GM12891 (cell line): ENCODE measurements around the gene CYP8B1.
A peak's percentile ranks its signal among the peaks of the same experiment; 100 is the strongest.

ENCODE experiments used
- DNase-seq: peaks from one replicate; pipeline ENCODE4 v3.0.0; 2011; ENCODE audit warnings: low spot score; ENCODE audit not compliant: insufficient read length
- FAIRE-seq: peaks from 2 replicates; lab custom pipeline; 2011; peaks lifted over from hg19 to GRCh38; lab: Jason Lieb, UNC
- PAX5 ChIP-seq: IDR thresholded peaks from 2 replicates; pipeline ENCODE4 v1.6.1; 2011; ENCODE audit warnings: low read length, moderate library complexity, mild to moderate bottlenecking; ENCODE audit not compliant: insufficient read depth, severe bottlenecking
- POLR2A ChIP-seq: IDR thresholded peaks from 2 replicates; pipeline ENCODE4 v1.6.1; 2011; ENCODE audit warnings: low read depth, low read length, control low read depth
- POLR2AphosphoS5 ChIP-seq: IDR thresholded peaks from 2 replicates; pipeline ENCODE4 v1.6.1; 2011; ENCODE audit warnings: low read depth, low read length, control low read depth
- POU2F2 ChIP-seq: IDR thresholded peaks from 2 replicates; pipeline ENCODE4 v1.6.1; 2011; ENCODE audit warnings: low read depth, mild to moderate bottlenecking, control low read depth, low read length, moderate library complexity
- SPI1 ChIP-seq: IDR thresholded peaks from 2 replicates; pipeline ENCODE4 v1.6.1; 2011; ENCODE audit warnings: low read depth, low read length, control low read depth
- TAF1 ChIP-seq: IDR thresholded peaks from 2 replicates; pipeline ENCODE4 v1.6.1; 2011; ENCODE audit warnings: low read depth, low read length, control low read depth

CYP8B1 gene

DNA sequence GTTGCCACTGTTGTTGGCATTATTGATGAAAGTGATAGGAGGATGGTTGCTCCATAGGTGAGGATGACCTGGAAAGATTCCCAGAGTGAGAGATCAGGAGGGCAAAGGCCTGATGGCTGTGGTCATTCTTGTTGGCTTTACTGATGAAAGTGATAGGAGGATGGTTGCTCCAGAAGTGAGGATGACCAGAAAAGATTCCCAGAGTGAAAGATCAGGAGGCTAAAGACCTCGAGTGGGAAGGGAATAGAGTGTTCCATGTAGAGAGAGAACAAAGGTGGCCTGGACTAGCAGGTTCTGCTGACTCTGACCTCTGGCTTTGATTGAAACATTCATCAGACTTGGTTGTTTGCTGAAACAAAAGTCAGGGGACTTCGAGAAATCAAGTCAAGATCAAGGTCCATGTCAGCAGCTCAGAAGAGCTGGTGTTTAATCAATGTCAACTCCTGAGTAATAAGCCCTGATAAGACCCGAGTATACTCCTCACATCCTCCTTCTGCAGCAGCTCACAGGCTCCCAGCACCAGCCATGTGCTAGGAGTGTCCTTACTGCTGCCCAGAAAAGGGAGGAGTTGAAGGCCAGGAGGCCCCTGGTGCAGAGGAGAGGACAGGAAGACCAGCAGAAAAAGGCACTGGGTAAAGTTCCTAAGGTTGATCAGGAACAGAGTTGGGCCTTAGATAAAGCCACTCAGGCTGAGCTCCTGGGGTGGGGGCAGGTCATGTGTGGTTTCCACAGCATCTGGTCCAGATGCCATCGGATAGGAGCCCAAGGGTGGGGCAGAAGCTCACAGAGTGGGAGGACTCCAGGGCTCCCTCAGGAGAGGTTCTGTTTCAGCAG lies 19.9 kb downstream of the CYP8B1 start:
- DNase-seq (no peak), FAIRE-seq (no peak)
- TF ChIP-seq PAX5 (no peak), POLR2AphosphoS5 (no peak), TAF1 (no peak), POU2F2 (no peak), SPI1 (no peak), POLR2A (no peak)

DNA sequence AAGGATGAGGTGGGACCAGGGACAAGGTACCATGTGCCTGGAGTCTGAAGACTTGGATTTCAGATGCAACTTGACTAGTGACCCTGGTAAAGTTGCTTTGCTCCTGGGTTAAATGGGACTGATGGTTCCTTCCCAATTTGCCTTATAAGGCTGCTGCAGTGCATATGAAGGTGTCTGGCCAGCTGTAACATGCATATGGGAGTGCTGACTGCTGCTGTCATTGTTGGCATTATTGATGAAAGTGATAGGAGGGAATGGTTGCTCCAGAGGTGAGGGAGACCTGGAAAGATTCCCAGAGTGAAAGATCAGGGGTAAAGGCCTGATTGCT lies 20.5 kb downstream of the CYP8B1 start:
- no peak for FAIRE-seq
- no peak for TF ChIP-seq POU2F2
- TF ChIP-seq TAF1: no peak
- TF ChIP-seq POLR2AphosphoS5: no peak
- no peak for TF ChIP-seq POLR2A
- no peak for TF ChIP-seq PAX5
- TF ChIP-seq SPI1: no peak
- no peak for DNase-seq

- DNase-seq (no peak), FAIRE-seq (no peak)
- TF ChIP-seq POU2F2 (no peak), PAX5 (no peak), POLR2AphosphoS5 (no peak)
These were observed 21.9 kb downstream of the CYP8B1 start for GRCh38 chr3:42853739-42854302.

DNA sequence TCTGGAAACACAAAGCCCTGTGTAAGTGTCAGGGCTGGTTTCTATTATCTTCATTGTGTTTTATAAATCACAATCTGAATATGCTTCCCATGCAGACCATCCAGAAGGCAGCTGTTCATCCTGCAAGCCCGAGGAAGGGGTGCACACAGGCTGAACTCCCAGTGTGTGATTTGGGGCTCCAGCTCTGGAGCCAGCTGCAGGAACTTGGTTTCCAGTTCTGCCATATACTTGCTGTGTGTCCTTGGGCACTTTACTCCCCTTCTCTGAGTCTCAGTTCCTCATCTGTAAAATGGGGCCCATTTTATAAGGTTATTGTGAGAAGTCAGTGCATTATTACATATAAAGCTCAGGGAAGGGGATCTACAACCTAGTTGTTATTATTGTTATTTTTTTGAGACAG lies 22.6 kb downstream of the CYP8B1 start:
- TF ChIP-seq TAF1 (no peak), PAX5 (no peak), POLR2AphosphoS5 (no peak), POU2F2 (no peak), SPI1 (no peak), POLR2A (no peak)
- DNase-seq (no peak), FAIRE-seq (no peak)

DNA sequence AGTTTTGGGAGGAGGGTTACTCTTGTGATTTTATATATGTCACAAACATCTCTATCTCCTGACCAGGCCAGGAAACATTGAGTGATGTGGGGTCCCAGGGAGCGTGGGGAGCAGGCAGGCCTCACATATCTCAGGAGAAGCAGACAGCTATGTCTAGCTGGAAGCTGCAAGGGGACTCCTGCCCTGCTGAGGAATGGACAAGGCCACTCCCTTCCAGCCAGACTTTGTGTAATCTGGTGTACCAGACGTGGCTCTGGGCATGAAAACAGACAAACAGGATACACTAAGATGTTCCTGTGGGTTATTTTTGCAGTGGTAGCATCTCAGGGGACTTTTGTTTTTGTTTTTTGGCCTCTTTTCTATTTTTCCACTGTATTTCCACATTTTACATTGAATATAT lies 23.2 kb downstream of the CYP8B1 start:
- DNase-seq: no peak
- FAIRE-seq: no peak
- TF ChIP-seq POLR2AphosphoS5 (no peak), PAX5 (no peak), POLR2A (no peak), TAF1 (no peak), POU2F2 (no peak), SPI1 (no peak)

DNA sequence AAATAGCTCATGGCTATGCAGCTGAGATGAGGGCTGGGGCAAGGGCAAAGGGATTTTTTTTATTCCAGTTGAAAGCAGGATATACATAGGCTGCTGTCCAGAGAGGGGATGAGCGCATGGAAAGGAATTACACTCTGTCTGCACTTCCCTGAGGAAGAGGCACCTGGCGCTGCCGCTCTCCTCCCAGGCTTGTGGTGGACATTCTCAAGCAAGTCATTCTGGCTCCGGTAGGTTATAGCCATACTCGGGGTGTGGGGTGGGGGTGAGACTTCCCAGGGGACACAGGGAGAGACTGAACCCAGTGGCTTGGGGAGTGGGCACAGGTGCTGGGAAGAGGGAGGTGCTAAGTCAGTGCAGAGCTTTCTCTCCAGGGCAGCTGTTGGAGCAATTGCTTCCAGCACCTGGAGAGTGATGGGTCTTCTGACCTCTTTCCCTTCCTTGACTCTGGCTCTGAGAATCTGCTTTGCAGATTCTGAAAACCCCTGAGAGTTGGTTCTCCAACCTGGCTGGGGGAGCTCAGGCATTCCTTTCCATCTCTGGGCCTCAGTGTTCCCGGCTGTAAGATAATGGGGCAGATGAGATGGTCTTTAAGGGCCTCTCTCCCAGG lies 24.3 kb downstream of the CYP8B1 start:
- FAIRE-seq: no peak
- TF ChIP-seq TAF1 (no peak), POLR2AphosphoS5 (no peak), POLR2A (no peak), POU2F2 (no peak), PAX5 (no peak), SPI1 (no peak)
- no peak for DNase-seq

GRCh38 chr3:42850263-42850662 lies 25.4 kb downstream of the CYP8B1 start:
- FAIRE-seq: no peak
- no peak for DNase-seq
- TF ChIP-seq PAX5: no peak
- no peak for TF ChIP-seq SPI1
- TF ChIP-seq POLR2A: no peak
- no peak for TF ChIP-seq POLR2AphosphoS5
- no peak for TF ChIP-seq TAF1
- TF ChIP-seq POU2F2: no peak

GRCh38 chr3:42849017-42849416 lies 26.7 kb downstream of the CYP8B1 start:
- FAIRE-seq: no peak
- DNase-seq: no peak
- TF ChIP-seq TAF1: no peak
- TF ChIP-seq POLR2AphosphoS5: no peak
- no peak for TF ChIP-seq POU2F2
- no peak for TF ChIP-seq POLR2A
- no peak for TF ChIP-seq SPI1

- DNase-seq: no peak
- FAIRE-seq: no peak
- TF ChIP-seq PAX5 (no peak), POLR2AphosphoS5 (no peak), POLR2A (no peak), POU2F2 (no peak), SPI1 (no peak)
These were observed 27.9 kb downstream of the CYP8B1 start for GRCh38 chr3:42847731-42848130.

GRCh38 chr3:42846685-42847522 lies 28.8 kb downstream of the CYP8B1 start:
- peak; percentile 13 for FAIRE-seq
- TF ChIP-seq PAX5 (no peak), POU2F2 (no peak), POLR2AphosphoS5 (no peak), TAF1 (no peak), SPI1 (peak; percentile 98), POLR2A (no peak)
- DNase-seq: no peak
